GM03348 (cell line): Measurements from ENCODE around the gene PGBD4.
"Not testable (repeated sequence)": the region's sequence is repeated elsewhere in the genome, so short reads cannot be mapped to it uniquely, and the experiment has no call there.

Source experiments
- DNase-seq: peaks from one replicate; pipeline ENCODE4 v3.0.0; 2012; ENCODE audit warnings: low spot score

The PGBD4 gene

DNA sequence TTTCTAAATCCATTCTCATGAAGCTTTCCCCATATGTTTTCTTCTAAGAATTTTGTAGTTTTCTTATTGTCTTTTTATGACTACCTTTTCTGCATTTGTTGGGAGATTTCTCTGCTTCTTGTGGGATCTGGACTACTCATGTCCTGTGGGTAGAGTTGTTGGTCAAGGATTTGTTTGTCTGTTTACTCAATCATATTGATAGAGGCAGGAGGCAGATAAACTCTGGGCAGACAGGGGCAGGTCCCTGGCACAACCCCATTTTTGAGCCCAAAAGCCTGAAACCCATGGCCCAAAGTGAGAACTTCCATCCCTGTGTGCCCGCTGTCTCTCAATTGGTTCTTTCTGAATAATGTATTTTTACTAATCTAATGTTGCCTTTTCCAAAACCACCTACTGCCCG, 12.3 kb downstream of the PGBD4 start:
- no peak for DNase-seq

DNA sequence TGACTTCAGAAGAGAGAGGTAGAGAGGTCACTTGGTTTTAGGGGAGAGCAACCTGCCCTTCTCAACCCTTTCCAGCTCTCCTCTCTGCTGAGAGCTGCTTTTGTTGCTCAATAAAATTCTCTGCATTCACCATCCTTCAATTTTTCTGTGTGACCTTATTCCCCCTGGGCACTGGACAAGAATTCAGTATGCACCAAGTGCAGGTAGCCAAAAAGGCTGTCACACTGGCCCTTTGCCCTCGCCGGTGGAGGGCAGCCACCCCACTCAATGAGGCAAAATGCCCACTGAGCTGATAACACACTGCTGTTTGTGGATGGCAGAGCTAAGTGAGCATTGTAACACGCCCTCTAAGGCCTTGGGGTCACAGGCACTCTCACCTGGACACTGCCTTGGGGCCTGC, 12.9 kb downstream of the PGBD4 start:
- DNase-seq, result no peak

DNA sequence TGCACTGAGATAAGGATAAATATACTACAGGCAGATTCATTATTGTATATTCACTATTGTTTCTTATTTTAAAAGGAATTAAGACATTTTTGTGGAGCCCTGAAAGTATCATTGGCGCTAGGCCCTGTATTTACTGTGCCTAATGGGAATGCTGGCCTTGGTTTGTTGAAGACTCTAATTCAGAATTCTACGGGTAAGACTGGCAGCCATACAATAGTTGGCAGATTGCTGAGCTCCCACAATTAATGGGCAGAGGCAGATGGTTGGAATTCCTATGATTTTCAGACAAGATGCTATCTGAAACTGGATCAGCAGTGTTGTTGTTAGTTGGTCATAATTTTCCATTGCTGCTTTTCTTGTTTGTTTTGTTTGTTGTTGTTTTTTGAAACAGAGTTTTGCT, 14.7 kb downstream of the PGBD4 start:
- DNase-seq, result no peak

DNA sequence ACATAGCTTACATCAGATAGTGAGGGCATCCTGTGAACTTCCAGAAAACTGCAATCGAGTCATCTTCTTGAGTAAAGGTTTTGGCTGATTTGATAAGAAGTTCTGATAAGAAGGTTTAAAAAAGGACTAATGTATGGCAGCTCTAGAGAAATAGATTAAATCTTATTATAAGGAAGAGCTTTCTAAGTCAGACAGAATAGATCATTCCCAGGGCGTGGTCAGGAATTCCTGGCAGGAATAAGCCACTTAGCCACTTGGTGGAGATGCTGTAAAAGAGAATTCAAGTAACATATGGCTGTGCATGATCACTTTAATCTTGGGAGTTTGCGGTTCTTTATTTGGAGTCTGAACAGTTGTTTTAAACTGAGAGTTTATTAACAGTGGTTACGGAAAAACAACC, 17.4 kb downstream of the PGBD4 start:
- peak; percentile 17 for DNase-seq

DNA sequence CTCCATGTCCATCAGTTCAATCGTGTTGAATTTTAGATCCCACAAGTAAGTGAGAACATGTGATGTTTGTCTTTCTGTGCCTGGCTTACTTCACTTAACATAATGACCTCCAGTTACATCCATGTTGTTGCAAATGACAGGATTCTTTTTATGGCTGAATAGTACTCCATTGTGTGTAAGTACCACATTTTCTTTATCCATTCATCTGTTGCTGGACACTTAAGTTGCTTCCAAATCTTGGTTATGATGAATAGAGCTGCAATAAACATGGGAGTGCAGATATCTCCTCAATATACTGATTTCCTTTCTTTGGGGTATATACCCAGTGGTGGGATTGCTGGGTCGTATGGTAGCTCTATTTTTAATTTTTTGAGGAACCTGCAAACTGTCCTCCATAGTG, 18.5 kb downstream of the PGBD4 start:
- DNase-seq, result not testable (repeated sequence)

DNA sequence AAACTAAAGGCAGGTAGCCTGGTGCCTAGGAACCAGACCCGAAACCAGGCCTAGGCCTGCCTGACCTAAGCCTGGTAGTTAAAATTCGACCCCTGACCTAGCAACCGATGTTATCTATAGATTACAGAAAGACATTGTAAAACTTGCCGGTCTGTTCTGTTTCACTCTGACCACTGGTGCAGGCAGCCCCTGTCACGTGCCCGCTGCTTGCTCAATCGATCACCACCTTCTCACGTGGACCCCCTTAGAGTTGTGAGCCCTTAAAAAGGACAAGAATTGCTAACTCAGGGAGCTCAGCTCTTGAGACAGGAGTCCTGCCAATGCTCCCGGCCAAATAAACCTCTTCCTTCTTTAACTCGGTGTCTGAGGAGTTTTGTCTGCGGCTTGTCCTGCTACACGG, 19.9 kb downstream of the PGBD4 start:
- not testable (repeated sequence) for DNase-seq

DNA sequence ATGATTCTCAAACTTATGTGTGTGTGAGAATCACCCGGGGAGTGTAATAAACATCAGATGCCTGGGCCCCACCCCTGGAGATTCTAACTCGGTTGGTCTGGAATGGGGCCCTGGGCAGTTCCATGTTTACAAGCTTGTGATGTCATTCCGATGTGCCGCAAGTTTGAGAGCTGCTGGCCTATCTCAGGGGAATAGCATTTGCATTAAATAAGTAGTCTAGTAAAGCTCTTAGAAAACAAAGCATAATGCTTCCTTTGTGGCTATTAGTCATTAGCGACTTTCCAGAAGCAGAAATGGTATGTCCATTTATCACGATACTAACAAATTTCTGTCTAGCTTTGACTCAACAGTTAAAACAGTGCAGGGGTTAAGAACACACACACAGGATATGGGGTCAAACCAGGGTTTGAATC, 20.9 kb downstream of the PGBD4 start:
- DNase-seq, result peak; percentile 54

DNA sequence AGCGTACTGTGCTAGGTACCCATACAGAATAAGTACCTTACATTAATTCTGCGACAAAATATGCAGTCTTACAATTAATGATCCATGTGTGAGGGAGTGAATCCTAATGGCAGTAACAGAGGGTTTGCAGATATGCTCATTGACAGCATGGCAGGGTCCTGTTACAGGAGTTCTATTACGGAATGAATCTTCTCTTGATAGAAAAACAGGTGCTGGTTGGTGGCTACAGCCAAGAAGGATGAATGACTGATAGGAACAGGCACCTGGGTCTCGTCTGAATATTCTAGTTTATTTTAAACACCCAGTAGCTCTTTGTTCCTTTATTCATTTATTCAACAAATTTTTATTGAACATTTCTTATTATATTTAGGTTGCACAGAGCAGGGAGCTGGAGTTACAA, 22.8 kb downstream of the PGBD4 start:
- DNase-seq, result no peak

DNA sequence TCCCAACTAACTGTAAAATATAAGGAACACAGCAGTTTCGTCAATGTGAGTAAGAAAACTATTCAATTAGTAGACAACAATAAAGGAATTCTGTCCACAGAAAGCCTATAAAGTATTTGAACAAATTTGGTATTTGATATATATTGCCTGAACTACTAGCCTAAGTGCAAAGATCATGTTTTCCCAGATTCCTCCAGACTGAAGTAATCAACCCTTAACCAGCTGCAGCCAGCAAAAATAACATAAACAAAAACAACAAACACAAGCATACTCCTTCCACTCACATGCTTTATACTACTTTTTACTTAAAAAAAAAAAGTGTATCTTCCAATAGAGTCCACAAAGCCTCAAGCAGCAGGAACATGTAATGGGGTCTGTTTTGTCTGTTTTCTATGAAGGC, 24.1 kb downstream of the PGBD4 start:
- DNase-seq, result no peak

DNA sequence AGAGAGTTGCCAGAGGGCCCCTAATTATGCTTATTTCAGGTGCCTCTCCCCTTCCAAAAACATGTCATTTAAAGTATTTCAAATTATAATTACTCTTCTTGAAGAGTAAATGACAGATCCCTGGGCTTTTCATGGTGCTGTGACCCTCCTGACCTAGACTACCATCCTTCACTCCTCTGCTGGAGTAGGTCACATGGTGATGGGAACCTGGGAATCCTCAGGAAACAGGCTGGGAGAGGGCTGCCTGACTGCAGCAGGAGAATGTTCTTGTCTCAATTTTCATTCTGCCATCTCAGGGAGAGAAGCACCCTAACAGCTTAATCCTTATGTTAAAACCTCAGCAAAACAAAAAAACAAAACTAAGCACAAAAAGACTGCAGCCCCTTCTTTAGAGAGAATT, 24.6 kb downstream of the PGBD4 start:
- DNase-seq, result no peak

DNA sequence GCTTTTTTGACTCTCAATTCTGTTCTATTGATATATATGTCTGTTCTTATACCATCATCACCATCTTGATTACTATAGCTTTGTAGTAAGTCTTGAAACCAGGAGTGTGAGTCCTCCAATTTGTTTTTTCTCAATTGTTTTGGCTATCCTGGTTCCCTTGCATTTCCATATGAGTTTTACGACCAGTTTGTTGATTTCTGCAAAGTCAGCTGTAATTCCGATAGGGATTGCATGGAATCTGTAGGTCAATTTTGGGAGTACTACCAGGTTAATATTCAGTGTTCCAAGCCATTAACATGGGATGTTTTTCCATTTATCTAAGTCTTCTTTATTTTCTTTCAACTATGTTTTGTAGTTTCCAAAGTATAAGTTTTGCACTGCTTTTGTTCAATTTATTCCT, 27.0 kb downstream of the PGBD4 start:
- DNase-seq, result no peak

DNA sequence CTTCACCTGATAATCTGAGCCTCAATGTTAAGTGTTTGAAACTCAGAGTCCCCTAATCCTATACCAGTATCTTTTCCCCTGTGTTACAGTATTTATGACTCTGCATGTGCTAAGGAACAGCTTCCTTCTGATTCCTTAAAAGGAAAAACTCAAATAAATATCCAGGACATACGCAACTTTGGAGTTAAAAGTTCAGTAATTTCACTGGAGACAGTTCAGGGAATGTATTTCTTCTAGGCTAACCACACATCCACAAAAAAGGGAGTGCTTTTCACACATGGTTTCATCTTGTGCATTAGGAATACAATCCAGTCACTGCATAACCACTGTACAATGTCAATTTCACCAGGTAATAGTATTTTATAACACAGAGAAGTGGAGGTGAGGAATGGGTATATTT, 31.0 kb downstream of the PGBD4 start:
- no peak for DNase-seq

DNA sequence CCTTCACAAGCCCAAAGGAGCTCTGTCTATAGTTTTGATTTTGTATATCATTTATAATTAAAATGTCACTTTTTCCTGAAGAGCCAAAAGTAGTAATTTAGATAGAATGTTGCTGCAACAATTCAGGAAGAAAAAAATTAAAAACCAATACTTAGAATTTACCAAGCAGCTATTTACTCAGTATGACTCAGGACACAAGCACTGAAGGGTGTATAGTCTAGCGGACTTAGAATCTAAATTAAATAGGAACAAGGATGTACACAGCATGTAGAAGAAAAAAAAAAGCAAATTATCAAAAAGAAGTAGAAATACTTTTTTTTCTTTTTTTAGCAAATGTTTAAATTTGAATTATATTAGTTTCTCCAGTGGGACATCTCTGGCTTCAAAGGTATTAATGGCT, 31.6 kb downstream of the PGBD4 start:
- DNase-seq, result no peak

DNA sequence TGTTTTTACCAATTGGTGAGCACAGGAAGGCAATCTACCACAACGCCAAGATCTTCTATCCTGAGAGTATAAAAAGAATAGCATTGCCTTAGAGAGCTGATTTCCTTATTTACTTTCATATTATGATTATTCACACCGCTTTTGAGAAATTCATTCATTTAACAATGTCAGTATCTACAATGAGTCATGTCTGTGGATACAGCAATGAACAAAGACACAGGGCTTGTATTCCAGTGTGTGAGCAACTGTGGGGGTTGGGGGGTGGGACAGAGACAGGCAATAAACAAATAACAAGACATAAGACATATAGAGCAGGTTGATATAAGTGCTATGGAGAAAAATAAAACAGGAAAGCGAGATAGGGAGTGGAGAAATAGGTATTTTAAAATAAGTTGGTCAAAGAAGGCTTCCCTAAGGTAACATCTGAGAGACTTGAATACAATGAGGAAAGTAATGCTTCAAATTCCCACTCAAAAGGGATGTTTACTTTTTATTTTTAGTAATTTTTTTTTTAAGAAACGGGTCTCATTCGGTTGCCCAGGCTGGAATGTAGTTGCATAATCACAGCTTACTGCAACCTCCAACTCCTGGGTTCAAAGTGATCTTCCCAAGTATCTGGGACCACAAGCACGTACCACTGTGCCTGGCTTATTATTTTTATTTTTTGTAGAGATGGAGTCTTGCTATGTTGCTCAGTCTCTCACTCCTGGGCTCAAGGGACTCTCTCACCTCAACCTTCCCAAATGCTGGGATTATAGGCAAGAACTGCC, 45.7 kb downstream of the PGBD4 start:
- DNase-seq, result no peak

DNA sequence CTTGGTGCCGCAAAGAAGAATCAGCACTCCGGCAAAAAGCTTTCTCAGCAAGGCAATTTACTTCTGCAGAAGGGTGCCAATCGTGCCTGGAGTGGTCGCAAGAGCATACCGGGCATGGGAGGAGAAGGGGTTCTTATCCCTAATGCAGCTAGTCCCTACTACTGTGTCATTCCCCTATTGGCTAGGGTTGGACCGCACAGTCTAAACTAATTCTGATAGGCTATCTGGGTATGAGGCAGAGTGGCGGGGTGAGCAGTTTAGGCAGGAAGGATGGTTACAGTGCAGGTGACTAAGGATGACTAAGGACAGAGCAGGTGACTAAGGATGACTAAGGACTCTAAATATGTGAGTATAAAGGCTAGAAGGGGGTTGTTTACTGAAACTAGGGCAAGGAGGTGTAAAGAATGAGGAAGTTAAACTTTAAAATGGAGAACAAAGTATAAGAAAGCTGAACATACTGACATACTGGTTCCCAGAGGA, 52.9 kb downstream of the PGBD4 start:
- no peak for DNase-seq

DNA sequence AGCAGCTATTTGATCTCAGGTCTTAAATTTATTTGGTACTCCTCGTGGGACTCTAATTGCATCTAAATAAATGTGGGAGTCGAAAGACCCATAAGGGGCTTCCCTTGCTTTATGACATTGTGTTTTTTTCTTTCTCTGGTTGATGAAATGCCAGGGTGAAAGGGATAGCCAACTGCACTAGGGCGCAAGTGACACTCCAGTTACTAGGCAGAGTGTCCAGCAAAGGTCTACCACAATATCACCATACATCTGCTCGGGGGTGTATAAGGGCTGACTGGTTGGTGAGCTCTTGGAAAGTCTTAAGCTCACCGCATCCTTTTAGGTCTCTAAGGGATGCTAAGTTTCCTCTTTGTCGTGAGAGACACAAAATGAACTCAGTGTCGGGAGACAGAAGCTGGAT, 54.0 kb downstream of the PGBD4 start:
- DNase-seq, result no peak
